GM20000 (cell line): ENCODE data around the gene GTF2H2C.
"Not testable (repeated sequence)": the region's sequence is repeated elsewhere in the genome, so short reads cannot be mapped to it uniquely, and the experiment has no call there.

ENCODE experiments used
- DNase-seq: peaks from one replicate; pipeline ENCODE4 v3.0.0; 2012; ENCODE audit warnings: low spot score
- TF ChIP-seq, protein P1 (sequence below): IDR thresholded peaks from 2 replicates; pipeline ENCODE4 v1.5.1; 2012; ENCODE audit warnings: mild to moderate bottlenecking, control low read depth; ENCODE audit errors: extremely low read depth, missing control alignments

GTF2H2C gene

DNA sequence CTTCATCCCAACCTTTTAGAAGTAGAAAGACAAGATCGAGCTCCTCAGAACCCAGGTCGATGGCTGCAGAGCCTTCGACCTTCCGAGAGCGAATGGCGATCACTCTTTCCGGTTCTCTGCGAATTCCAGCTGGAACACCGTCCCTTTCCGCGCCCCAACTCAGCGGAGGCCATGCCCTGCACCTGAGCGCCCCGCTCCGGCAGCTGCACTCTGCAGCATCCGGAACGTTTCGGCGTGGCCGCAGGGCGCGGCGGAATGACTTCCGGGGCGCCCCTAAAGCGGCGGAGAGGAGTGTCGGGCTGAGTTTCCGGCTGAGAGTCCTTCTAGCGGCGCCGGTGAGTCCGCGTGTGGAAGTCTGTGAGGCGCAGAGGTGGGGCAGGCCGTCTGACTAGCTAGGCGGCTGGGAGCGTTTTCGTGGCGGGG, at the start of gene GTF2H2C:
Gene GTF2H2C, plus strand, starts transcription at position 284 of the 423 bp plus-strand sequence. CDS start 4,942 bp downstream, outside the sequence.
- not testable (repeated sequence) for DNase-seq

DNA sequence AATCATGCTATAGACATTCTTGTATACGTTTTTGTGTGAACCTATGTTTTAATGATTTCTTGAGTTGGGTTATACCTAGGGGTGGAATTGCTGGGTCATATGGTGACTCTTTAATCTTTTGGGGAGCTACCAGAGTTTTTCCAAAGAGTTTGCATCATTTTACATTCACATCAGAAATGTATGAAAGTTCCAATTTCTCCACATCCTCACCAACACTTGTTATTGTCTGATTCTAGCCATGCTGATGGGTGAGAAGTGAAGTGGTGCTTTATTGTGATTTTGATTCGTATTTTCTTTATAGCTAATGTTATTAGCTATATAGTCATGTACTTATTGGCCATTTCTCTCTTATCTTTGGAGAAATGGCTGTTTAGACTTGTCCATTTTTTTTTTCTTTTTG, 49.3 kb upstream of the GTF2H2C start:
- DNase-seq: no peak
- TF ChIP-seq, protein P1, sequence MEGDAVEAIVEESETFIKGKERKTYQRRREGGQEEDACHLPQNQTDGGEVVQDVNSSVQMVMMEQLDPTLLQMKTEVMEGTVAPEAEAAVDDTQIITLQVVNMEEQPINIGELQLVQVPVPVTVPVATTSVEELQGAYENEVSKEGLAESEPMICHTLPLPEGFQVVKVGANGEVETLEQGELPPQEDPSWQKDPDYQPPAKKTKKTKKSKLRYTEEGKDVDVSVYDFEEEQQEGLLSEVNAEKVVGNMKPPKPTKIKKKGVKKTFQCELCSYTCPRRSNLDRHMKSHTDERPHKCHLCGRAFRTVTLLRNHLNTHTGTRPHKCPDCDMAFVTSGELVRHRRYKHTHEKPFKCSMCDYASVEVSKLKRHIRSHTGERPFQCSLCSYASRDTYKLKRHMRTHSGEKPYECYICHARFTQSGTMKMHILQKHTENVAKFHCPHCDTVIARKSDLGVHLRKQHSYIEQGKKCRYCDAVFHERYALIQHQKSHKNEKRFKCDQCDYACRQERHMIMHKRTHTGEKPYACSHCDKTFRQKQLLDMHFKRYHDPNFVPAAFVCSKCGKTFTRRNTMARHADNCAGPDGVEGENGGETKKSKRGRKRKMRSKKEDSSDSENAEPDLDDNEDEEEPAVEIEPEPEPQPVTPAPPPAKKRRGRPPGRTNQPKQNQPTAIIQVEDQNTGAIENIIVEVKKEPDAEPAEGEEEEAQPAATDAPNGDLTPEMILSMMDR: no peak

DNA sequence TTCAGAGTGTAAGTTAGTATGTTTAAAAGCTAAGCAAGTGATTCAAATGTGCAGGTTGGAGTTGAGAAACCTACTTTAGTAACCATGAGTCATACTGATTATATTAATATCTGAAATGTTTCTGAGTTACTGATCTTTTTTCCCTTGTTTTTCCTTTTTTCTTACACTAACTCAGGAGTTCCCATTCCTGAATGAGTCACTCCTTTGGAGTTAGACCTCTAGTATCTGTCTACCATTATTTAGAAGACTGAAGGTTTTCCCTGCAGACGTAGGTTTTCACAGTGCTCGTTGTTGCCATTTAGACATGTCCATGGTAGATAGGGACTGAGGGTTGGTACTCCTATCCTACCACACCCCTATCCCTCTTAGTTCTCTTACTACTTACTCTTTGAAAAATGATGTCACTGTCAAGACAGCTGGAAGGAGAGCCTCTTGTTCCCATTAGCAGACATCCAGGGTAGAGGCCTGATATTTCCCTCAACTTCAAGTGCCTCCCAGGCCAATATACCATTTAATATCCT, 47.2 kb upstream of the GTF2H2C start:
- no peak for DNase-seq
- TF ChIP-seq, protein P1: no peak

- DNase-seq: not testable (repeated sequence)
Observed at GRCh38 chr5:69515570-69515969, 44.4 kb upstream of the GTF2H2C start.

DNA sequence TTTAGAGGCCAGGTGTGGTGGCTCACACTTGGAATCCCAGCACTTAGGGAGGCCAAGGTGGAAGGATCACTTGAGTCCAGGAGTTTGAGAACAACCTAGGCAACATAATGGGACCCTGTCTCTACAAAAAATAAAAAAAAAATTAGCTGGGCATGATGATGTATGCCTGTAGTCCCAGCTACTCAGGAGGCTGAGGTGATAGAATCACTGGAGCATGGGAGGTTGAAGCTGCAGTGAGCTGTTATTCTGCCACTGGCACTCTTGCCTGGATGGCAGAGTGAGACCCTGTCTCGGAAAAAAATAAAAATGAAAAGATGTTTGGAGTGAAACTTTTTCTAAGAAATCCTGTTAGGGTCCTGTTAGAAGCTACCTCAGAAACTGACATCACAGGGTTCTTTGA, 43.2 kb upstream of the GTF2H2C start:
- TF ChIP-seq, protein P1: no peak
- DNase-seq: no peak

- DNase-seq: no peak
- TF ChIP-seq, protein P1: no peak
Observed at GRCh38 chr5:69517763-69518212, 42.2 kb upstream of the GTF2H2C start.

- TF ChIP-seq, protein P1: no peak
- no peak for DNase-seq
Observed at GRCh38 chr5:69519285-69519684, 40.7 kb upstream of the GTF2H2C start.

DNA sequence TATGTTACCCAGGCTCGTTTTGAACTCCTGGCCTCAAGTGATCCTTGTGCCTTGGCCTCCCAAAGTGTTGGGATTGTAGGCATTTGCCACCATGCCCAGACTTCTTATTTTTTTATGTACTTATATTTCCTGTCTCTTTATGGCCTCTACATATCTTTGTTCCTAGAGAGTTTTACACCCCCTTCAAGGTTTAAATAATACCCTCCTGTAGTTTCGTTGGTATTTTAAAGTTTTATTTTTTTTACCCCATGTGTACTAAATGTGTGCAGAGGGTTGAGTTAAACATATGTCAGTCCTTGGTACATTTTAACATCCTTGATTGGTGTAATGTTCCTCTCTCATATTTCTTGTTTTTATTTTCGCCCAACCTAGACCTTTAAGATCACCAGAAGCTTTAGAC, 38.0 kb upstream of the GTF2H2C start:
- TF ChIP-seq, protein P1: no peak
- no peak for DNase-seq
